K562 (cell line): Measurements from ENCODE around the gene DNAI1. TPM values are rescaled to one million over a fixed set of nuclear protein-coding genes. Genes with fewer than 3 reads are reported as not detected.

Source experiments
- ATAC-seq: fragments of 200-7000 bp; cut with Tn5 transposase; 3 replicates; pipeline ENCODE4 v1.9.1; 2020; ENCODE audit warnings: moderate library complexity
- BruUV-seq: library from RNA; stranded (reverse); fragments of 400-500 nt; replicated peaks from 2 replicates; lab custom pipeline; 2021; lab: Mats Ljungman, UMichigan
- CTCF ChIA-PET: fragments of 300-600 bp; formaldehyde crosslinking; extraction: SDS; loops from one replicate; lab custom pipeline; 2021; ENCODE audit warnings: low intra/inter-chr PET ratio; lab: Yijun Ruan, JAX
- POLR2A ChIA-PET: fragments of 300-600, 350-650 bp; sonication (Branson Sonifier 250); formaldehyde crosslinking; extraction: SDS; loops from one replicate; lab custom pipeline; 2021; ENCODE audit warnings: antibody characterized with exemption, inconsistent platforms; lab: Yijun Ruan, JAX
- DNase-seq, 4 experiments: peaks; one replicate each; pipeline versions ENCODE4 v3.0.0 to v3.0.0-alpha.2; 2011 to 2018; ENCODE audit warnings: low spot score in 3 of 4, mixed read lengths in 3 of 4; ENCODE audit errors: extremely low read depth in 1 of 4
- FAIRE-seq: peaks from 2 replicates; lab custom pipeline; 2011; peaks lifted over from hg19 to GRCh38; lab: Jason Lieb, UNC
- H2AFZ ChIP-seq: 2 replicates; pipeline ENCODE4 v1.6.0; 2011; ENCODE audit warnings: low read depth, low read length, control low read depth, inconsistent platforms
- H3K27ac ChIP-seq: fragments of 200-600 bp; 3 replicates; pipeline ENCODE4 v1.8.0; 2011; ENCODE audit warnings: low read depth, mild to moderate bottlenecking, control low read depth, inconsistent platforms, low read length, moderate library complexity, mixed read lengths; ENCODE audit errors: extremely low read depth
- H3K27me3 ChIP-seq, 2 experiments: fragments of 300-600 bp in 1 of 2; 2 replicates in 1 of 2; 3 replicates in 1 of 2; pipeline versions ENCODE4 v1.6.0 to v1.8.0; 2011; ENCODE audit warnings: inconsistent platforms in 2 of 2, low read length in 2 of 2, mild to moderate bottlenecking in 1 of 2, mixed read lengths in 1 of 2, moderate library complexity in 1 of 2; ENCODE audit not compliant: control insufficient read depth in 2 of 2, insufficient read depth in 2 of 2
- H3K36me3 ChIP-seq: fragments of 300-600 bp; 3 replicates; pipeline ENCODE4 v1.8.0; 2011; ENCODE audit warnings: mild to moderate bottlenecking, low read length, inconsistent platforms; ENCODE audit not compliant: control insufficient read depth, insufficient read depth
- H3K4me1 ChIP-seq, 2 experiments: fragments of 200-600 bp in 1 of 2; replicated peaks in 1 of 2; 2 replicates in 1 of 2; 3 replicates in 1 of 2; pipeline versions ENCODE4 v1.5.1 to v1.8.0; 2011; ENCODE audit warnings: inconsistent platforms in 2 of 2, low read length in 2 of 2, mild to moderate bottlenecking in 1 of 2, mixed read lengths in 1 of 2, moderate library complexity in 1 of 2; ENCODE audit not compliant: control insufficient read depth in 2 of 2, insufficient read depth in 2 of 2
- H3K4me2 ChIP-seq: 2 replicates; pipeline ENCODE4 v1.6.1; 2011; ENCODE audit warnings: low read length, control low read depth, inconsistent platforms, mixed read lengths; ENCODE audit not compliant: insufficient read depth
- H3K4me3 ChIP-seq: fragments of 200-600 bp; sonication (generic), shearing (Covaris generic); 2 replicates; pipeline ENCODE4 v1.5.1; 2016; ENCODE audit warnings: control low read depth, inconsistent platforms
- H3K79me2 ChIP-seq: fragments of 200-600 bp; 3 replicates; pipeline ENCODE4 v1.8.0; 2011; ENCODE audit warnings: low read length, inconsistent platforms; ENCODE audit not compliant: control insufficient read depth, insufficient read depth
- H3K9ac ChIP-seq, 2 experiments: 2 replicates each; pipeline versions ENCODE4 v1.6.0 to v1.6.1; 2011; ENCODE audit warnings: low read depth in 2 of 2, low read length in 2 of 2, control low read depth in 1 of 2, inconsistent platforms in 1 of 2, mild to moderate bottlenecking in 1 of 2, mixed read lengths in 1 of 2; ENCODE audit not compliant: insufficient read depth in 1 of 2
- H3K9me1 ChIP-seq: one replicate; pipeline ENCODE4 v1.6.0; 2011; ENCODE audit warnings: inconsistent platforms, mild to moderate bottlenecking, low read length, moderate library complexity; ENCODE audit not compliant: control insufficient read depth, insufficient read depth
- H3K9me3 ChIP-seq: replicated peaks from 2 replicates; pipeline ENCODE4 v1.5.1; 2011; ENCODE audit warnings: low read depth, low read length, inconsistent platforms; ENCODE audit not compliant: control insufficient read depth, insufficient read depth
- H4K20me1 ChIP-seq: replicated peaks from 2 replicates; pipeline ENCODE4 v1.6.1; 2011; ENCODE audit warnings: low read length, inconsistent platforms, mixed read lengths; ENCODE audit not compliant: control insufficient read depth, insufficient read depth
- BMI1 ChIP-seq: fragments of 150-350 bp; IDR thresholded peaks from 2 replicates; pipeline ENCODE4 v1.6.1; 2014; ENCODE audit warnings: low read length
- ZFP36 ChIP-seq: fragments of 150-350 bp; IDR thresholded peaks from 2 replicates; pipeline ENCODE4 v1.6.1; 2018; ENCODE audit warnings: low read length, low read depth; ENCODE audit not compliant: partially characterized antibody
- WGBS: fragments of 100-300 bp; shearing (Covaris generic); methylation state at CpG from one replicate; pipeline ENCODE4 v1.1.6; 2016; ENCODE audit warnings: low coverage, mixed read lengths; ENCODE audit not compliant: insufficient coverage; ENCODE audit errors: missing lambda C conversion rate; 5-methylcytosine and 5-hydroxymethylcytosine counted together
- in situ Hi-C: fragments of 300-500 bp; cut with MboI; formaldehyde crosslinking; loops from 4 replicates; pipeline ENCODE4 v1.15.0; 2018; ENCODE audit warnings: inconsistent platforms, mixed read lengths
- intact Hi-C: fragments of 100-400 bp; cut with micrococcal nuclease; formaldehyde crosslinking; loops from 2 replicates; pipeline ENCODE4 v1.14.2; 2022
- polyA plus RNA-seq, 8 experiments: library from polyadenylated mRNA; depleted of rRNA in 4 of 8; stranded (reverse) in 5 of 8; unstranded in 3 of 8; fragments of >200 nt; fragmentation: Nextera tagmentation in 2 of 8; fragmentation: Illumina TruSeq in 1 of 8; extraction: Ambion mirVana in 2 of 8; extraction: Trizol in 1 of 8; gene quantifications; 2 replicates each; pipeline versions ENCODE4 v1.2.1 to v1.2.3, GENCODE V29; 2011 to 2014; ENCODE audit warnings: inconsistent platforms in 1 of 8, missing spikeins in 1 of 8
- total RNA-seq, 7 experiments: library from RNA; depleted of rRNA in 6 of 7; stranded (reverse); fragments of >200 nt in 6 of 7; fragmentation: Illumina TruSeq in 2 of 7; extraction: Trizol in 2 of 7; gene quantifications; 2 replicates each; pipeline versions ENCODE4 v1.2.1 to v1.2.3, GENCODE V29; 2011 to 2021; ENCODE audit warnings: low replicate concordance in 1 of 7
- TF ChIP-seq, protein P1 (sequence below): fragments of 450-650 bp; IDR thresholded peaks from 2 replicates; pipeline ENCODE4 v1.6.1; 2016; ENCODE audit warnings: low read depth, mild to moderate bottlenecking, moderate library complexity

DNAI1 gene
- total and polyA plus RNA-seq, 9 of the 15 experiments (the other 6 are each of a cell fraction or from before 2014, with no cell fraction given) = 0.01 to 0.17 (median 0.04) TPM; not detected in 6

DNA sequence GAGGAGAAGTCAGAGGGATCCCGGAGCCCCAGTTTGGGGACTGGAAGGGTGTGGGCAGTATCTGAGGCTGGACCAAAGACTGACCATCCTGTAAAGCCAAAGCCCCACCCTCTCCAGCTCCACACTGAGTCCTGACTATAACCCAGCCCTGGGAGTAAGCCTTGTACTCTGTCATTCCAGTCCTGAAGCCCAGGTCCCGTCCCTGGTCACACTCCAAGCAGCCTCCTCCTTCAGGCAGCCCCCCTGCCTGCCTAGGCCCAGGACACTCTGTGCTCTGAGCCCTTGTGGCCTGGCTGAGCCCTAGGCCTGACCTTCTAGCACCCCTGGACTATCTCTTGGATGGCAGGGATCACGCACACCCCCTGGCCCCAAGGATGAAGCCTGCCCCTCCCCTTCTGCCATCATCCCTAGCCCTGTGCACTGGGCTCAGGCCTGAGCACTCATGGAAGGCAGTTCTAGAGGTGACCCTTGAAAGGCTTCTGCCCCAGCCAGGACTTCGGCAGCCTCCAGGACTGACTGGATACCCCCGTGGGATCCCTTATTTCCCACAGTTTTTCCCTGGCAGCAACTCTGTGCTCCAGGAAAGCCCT is 92.2 kb downstream of the DNAI1 start:
- Histone ChIP-seq H3K9ac (no peak overlapping the region), H3K27me3 (peaks cover 0 to 44% of the 10 kb centered on the region in 2 experiments; a peak in 3 of 5 replicates)
- in situ Hi-C loops = no loop called here

More for the DNA sequence above, 92.2 kb downstream of the DNAI1 start:
- H3K9me3 ChIP-seq = no peaks in the 10 kb centered on the region
- no peak overlapping the region for H3K4me3 ChIP-seq
- peaks cover 9% of the 10 kb centered on the region; the same call in 1 of the 2 replicates for H4K20me1 ChIP-seq
- DNase-seq (no peak), FAIRE-seq (no peak), ATAC-seq (no peak)
- H3K9me1 ChIP-seq = no peaks in the 10 kb centered on the region
- no peak overlapping the region for H2AFZ ChIP-seq
- ChIA-PET CTCF (no interaction called here), POLR2A (interaction anchor here (0.6 kb wide), 1 partner anchor 18 kb away, joined by 4 read pairs; no protein-coding TSS in a partner anchor)
- no TSS peak for BruUV-seq
- 0% methylated on average over 3 of the region's 5 CpGs for WGBS
- no peaks in the 10 kb centered on the region for H3K79me2 ChIP-seq
- intact Hi-C loops = no loop called here
- H3K27ac ChIP-seq = no peak overlapping the region
- no peaks in the 10 kb centered on the region for H3K36me3 ChIP-seq
- TF ChIP-seq ZFP36 (peak; percentile 39), BMI1 (no peak)
- TF ChIP-seq, protein P1, sequence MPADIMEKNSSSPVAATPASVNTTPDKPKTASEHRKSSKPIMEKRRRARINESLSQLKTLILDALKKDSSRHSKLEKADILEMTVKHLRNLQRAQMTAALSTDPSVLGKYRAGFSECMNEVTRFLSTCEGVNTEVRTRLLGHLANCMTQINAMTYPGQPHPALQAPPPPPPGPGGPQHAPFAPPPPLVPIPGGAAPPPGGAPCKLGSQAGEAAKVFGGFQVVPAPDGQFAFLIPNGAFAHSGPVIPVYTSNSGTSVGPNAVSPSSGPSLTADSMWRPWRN = no peak
- TF ChIP-seq, all 486 proteins: peak for 1
- Histone ChIP-seq H3K4me2 (no peak overlapping the region), H3K4me1 (peaks cover 0 to 5% of the 10 kb centered on the region in 2 experiments; a peak in 1 of 5 replicates)
